ACHN (cell line): ENCODE results near the gene MAPKAPK5.
"Not testable (repeated sequence)": the region's sequence is repeated elsewhere in the genome, so short reads cannot be mapped to it uniquely, and the experiment has no call there.

ENCODE experiments used
- DNase-seq: peaks from one replicate; pipeline ENCODE4 v3.0.0-alpha.2; 2015
- in situ Hi-C: cut with HindIII; loops from 2 replicates; pipeline ENCODE4 v1.10.0; 2017; ENCODE audit warnings: low sequenced_read_pairs, low pct_ligation_motif_present, low pct_unique_long_range_greater_than_20kb

MAPKAPK5 gene, protein sequence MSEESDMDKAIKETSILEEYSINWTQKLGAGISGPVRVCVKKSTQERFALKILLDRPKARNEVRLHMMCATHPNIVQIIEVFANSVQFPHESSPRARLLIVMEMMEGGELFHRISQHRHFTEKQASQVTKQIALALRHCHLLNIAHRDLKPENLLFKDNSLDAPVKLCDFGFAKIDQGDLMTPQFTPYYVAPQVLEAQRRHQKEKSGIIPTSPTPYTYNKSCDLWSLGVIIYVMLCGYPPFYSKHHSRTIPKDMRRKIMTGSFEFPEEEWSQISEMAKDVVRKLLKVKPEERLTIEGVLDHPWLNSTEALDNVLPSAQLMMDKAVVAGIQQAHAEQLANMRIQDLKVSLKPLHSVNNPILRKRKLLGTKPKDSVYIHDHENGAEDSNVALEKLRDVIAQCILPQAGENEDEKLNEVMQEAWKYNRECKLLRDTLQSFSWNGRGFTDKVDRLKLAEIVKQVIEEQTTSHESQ

DNA sequence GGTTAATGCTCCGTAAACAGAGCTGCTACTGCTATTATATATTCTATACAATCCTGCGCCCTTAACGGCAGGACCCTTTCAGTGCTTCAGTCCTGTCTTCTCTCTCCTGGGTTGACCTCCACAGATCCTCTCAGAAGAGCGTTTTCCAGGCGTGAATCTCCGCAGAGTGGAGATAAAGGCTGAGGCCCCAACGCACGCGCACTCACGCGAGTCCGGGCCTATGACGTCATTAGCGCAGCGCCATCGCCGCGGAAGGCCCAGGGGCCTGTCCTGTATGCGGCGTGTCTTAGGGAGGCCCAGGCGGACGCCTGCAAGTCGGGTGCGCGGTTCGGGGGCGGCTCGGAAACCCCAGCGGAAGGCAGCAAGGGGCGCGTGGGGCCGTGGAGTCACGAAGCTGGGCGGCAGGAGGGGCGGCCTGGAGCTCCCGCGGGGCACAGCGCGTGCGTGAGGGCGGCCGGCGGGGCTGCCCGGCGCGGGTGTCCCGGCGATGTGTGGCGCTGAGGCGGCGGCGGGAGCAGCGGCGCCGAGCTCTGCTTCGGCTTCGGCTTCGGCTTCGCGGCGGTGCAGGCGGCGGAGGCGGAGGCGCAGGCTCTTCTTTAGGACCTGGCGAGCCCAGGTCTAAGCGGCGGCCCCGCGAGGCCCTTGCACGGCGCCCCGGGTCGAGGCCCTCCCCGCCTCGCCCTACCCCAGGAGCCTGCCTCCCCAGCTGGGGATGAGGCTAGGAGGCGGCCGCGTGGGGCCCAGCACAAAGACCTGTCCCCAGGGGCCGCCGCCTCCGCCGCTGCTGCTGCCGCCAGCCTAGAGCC lies at the start of gene MAPKAPK5:
MAPKAPK5 (plus strand) TSS at position 479 of the 806 bp plus-strand sequence. CDS start 506 bp downstream, outside the sequence.
- peak; percentile 99 for DNase-seq
- in situ Hi-C loops, result no loop called here

DNA sequence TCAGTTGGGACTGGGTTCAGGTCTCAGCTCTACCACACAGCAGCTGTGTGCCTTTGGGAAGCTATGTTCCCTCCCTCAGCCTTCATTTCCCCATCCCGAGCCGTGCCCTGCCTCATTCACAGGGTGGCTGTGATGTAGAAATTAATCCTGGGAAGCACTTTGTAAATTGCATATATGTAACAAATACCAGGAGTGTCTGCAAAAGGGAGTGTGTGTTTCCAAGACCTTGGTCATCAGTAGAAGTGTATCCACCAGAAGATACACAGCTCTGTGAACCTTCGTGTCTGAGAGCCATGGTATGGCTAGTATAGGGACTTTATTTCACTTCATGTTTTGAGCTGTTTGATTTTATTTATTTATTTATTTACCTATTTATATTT lies 49.2 kb upstream of the MAPKAPK5 start:
- in situ Hi-C loops, result no loop called here
- DNase-seq, result no peak

DNA sequence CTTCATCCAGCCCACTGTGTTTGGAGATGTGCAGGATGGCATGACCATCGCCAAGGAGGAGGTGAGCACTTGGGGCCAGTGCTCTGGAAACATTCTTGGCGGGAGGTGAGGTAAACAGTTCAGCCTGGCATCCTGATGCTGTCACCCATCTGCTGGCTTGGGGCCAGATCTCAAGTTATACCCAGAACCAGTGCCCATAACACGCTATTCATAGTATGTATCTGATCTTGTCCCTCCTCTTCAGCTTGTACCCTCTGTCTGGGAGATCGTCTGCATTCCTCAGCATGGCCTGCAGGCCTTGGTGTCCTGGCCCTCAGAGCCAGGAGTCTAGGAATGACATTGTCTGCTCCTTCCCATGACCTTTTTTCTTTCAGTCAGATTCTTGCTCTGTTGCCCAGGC lies 43.8 kb upstream of the MAPKAPK5 start:
- DNase-seq, result no peak
- in situ Hi-C loops, result no loop called here

DNA sequence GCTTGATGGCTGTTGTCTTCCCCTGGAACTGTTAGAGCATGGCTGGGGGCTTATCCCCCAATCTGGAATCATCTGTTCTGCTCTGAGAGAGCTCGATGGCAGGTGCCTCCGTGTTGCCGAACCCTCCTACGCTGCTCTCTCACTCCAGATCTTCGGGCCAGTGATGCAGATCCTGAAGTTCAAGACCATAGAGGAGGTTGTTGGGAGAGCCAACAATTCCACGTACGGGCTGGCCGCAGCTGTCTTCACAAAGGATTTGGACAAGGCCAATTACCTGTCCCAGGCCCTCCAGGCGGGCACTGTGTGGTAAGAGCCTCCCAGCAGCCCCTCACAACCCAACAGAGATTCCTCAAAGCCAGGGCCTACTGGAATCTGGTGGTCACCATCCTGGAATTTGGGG lies 42.3 kb upstream of the MAPKAPK5 start:
- in situ Hi-C loops, result no loop called here
- no peak for DNase-seq

DNA sequence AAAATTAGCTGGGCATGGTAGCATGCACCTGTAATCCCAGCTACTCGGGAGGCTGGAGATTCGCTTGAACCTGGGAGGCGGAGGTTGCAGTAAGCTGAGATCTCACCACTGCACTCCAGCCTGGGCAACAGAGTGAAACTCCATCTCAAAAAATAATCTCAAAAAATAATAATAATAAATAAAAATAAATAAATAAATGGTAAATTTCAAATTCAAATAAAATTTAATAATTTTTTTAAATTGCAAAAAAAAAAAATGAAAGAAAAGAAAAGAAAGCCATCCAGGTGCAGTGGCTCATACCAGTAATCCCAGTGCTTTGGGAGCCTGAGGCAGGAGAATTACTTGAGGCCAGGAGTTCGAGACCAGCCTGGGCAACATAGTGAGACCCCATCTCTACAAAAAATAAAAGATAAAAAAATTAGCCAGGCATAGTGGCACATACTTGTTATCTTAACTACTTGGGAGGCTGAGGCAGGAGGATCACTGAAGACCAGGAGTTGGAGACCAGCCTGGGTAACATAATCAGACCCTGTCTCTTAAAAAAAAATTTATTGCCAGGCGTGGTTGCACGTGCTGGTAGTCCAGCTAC lies 38.9 kb upstream of the MAPKAPK5 start:
- in situ Hi-C loops, result no loop called here
- no peak for DNase-seq

DNA sequence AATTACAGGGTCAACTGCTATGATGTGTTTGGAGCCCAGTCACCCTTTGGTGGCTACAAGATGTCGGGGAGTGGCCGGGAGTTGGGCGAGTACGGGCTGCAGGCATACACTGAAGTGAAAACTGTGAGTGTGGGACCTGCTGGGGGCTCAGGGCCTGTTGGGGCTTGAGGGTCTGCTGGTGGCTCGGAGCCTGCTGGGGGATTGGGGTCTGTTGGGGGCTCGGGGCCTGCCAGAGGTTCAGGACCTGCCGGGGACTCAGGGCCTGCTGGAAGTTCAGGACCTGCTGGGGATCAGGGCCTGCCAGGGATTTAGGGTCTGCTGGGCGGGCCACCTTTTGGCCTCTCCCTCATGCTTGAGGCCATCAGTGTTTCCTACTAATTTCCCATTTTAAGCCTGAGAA lies 38.2 kb upstream of the MAPKAPK5 start:
- in situ Hi-C loops, result no loop called here

DNA sequence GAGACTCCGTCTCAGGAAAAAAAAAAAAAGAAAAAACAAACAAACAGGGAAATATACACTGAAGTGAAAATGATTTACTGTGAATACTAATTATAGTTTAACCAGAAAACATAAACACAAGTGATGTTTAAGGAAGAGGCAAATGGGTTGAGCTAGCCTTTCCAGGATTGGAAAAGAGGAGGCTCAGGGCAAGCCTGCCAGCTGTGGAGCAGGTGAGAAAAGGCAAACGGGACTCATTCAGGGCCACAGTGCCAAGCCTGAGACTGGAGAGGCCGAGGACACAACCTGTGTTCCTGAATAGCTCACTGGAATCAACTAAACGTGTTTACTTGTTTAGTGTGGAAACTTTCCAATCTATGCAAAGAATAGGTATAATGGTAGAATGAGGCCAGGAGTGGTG lies 35.7 kb upstream of the MAPKAPK5 start:
- DNase-seq, result no peak
- in situ Hi-C loops, result no loop called here

More for the DNA sequence above, 38.2 kb upstream of the MAPKAPK5 start:
- DNase-seq, result no peak

DNA sequence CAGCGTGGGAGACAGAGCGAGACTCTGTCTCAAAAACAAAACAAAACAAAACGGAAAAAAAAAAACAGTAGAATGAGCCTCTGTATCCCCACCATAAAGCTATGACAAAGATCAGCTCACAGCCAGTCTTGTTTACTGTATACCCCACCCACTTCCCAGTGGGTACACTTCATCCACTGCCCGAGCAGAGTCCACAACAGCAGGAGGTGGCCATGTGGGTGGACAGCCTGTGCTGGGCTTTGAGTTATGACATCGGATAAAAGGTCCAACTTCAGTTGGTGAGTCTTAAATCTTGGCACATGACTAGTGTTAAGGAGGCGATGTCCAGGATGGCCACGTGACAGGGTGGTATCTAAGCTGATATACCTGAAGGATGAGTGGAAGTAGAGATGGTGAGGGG lies 34.8 kb upstream of the MAPKAPK5 start:
- DNase-seq, result no peak
- in situ Hi-C loops, result no loop called here

DNA sequence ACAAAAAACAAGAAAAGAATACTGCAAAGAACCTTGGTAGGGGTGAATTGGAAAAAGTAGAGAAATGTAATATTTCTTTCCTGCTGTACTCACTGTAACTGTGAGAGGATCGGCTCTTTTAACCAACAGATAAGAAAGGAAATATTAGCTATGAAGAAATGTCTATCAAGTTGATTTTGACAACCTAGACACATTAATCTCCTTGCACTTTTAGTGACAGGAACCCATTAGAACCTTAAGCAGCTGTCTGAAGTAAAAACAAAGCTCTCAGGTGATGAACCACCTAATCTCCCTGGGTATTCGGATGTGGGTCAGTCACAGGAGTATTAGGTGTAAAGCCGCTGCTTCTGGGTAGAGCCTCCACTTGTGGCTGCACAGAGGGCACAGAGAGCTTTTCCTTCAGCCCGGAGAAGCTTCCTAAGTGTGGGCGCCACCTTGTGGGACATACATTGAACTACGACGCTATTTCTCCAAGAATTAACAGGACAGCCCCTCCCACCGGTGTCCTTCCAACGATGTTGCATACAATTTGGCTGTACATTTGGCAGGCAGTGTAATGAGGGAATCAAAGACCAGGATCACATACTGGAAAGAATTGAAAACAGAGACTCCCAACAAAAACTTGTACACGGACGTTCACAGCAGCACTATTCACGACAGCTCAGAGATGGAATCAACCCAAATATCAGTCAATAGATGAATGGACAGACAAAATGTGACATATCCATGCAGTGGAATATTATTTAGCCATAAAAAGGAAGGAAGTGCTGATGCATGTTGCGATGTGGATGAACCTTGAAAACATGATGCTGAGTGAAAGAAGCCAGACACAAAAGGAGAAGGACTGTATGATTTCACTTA lies 28.9 kb upstream of the MAPKAPK5 start:
- peak; percentile 91 for DNase-seq
- in situ Hi-C loops, result no loop called here

DNA sequence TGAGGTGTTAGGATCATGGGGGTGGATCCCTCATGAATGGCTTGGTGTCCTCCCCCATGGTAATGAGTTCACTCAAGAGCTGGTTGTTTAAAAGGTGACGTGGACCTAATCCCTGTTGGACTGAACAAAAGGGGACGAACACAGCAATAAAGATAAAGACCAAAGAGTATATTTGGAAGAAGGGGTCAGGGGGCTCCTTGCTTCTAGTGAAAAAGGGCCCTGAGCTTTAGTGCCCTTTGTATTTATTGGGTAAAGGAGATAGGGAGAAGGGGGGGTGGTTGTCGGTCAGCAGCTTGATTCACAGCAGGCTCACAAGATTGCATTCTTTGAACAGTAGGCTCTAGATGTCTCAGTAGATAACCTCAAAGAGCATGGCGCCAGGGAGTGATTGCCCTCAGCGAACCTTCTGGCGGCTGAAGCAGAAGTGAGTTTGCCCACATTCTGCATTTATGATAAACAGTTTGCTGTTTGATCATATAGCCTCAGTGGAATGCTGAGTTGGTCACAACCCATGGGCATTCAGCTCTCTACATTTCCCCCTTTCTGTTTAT lies 25.9 kb upstream of the MAPKAPK5 start:
- no peak for DNase-seq
- in situ Hi-C loops, result no loop called here

DNA sequence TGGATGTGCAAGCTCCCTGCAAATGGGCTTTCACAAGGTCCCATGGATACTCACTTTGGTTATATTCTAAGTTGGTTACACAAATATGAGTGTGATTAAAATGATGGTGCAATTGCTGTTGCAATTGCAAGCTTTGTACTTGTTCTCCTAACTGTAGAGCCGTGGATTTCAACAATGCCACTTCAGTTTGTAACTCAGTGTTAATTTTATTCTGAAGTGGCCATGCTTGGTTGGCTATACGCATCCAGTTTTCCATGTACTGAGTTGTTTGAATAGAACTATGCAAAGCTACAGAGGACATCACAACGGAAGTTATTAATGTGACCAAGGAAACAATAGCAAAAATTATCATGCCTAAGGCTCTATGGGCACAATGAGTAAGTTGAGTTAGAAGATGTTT lies 25.1 kb upstream of the MAPKAPK5 start:
- DNase-seq, in situ Hi-C loops: not testable (repeated sequence)

DNA sequence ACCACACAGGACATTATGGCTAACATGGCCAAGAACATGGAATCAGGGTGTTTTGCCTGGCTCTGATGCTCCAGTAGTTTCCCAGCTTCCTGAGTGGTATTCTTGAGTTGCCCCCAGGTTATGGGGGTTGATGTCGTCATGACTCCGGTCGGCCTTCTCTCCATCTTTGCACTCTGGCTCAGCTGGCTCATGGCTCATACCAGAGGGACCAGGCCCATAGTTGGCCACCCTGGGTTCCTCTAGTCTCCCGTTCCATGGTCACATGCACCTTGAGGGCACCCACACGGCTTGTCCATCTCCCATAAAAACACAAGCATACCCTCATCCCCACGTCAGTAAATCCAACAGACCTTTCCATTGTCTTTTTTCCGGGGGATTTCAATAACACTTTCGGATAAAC lies 23.7 kb upstream of the MAPKAPK5 start:
- no peak for DNase-seq
- in situ Hi-C loops, result no loop called here

DNA sequence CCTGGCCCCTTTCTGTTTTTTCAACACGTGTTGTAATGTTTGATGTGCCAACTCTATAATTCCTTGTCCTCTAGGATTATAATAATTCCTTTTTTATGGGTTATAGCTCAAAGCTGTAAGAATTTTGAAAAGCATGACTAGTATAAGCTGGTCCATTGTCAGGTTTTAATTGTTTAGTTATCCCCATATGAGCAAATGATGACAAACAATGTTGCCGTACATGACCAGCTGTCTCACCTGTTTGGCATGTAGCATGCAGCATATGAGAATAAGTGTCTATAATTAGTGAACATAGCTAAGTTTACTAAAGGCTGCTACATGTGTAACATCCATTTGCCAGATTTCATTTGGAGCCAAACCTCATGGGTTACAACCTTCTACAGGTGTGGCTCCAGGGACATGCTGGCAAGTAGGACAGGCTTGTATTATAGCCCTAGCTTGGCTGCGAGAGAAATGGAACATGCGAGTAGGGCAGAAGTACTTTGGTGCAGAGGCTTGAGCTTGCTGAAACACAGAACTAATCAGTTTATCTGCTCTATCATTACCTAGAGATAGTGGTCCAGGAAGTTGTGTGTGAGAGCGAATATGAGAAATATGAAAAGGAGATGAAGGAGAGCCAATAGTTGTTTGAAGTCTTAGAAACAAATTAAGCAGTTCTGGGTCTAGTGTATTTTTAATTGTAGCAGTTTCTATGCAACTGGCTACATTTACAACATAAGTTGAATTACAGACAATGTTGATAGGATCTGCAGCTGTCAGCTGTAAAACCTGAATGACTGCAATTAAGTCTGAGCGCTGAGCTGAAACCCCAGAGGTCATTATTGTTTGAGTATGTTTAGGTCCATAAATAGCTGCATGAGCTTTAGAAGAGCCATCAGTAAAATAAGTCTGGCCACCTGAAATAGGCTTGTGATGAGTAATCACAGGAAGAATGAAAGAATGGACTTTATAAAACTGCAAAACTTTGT lies 22.6 kb upstream of the MAPKAPK5 start:
- no peak for DNase-seq

DNA sequence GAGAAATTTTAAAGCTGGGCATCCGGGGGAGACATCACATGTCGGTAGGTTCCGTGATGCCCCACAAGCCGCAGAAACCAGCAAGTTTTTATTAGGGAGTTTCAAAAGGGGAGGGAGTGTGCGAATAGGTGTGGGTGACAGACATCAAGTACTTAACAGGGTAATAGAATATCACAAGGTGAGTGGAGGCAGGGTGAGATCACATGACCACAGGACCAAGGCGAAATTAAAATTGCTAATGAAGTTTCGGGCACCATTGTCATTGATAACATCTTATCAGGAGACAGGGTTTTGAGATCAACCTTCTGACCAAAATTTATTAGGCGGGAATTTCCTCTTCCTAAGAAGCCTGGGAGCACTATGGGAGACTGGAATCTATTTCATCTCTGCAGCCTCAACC lies 21.2 kb upstream of the MAPKAPK5 start:
- in situ Hi-C loops, result not testable (repeated sequence)

More for the DNA sequence above, 22.6 kb upstream of the MAPKAPK5 start:
- in situ Hi-C loops, result no loop called here

DNA sequence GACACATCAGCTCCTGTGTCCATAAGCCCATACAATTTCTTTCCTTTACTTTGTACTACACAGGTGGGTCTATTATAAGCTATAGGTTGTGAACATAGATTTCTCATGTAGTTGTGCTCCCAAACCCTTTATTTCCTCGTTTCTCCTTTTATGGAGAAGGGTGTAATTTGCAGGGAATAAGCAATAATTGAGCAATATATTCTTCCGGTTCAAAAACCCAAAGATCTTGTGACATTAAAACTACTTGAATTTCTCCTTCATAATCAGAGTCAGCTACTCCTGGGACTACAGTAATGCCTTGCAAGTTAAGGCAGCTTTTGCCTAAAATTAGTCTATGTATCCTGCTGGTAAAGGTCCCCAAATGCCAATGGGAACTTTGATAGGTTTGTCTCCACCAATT lies 19.1 kb upstream of the MAPKAPK5 start:
- in situ Hi-C loops, result no loop called here
- DNase-seq, result no peak

More for the DNA sequence above, 21.2 kb upstream of the MAPKAPK5 start:
- not testable (repeated sequence) for DNase-seq

DNA sequence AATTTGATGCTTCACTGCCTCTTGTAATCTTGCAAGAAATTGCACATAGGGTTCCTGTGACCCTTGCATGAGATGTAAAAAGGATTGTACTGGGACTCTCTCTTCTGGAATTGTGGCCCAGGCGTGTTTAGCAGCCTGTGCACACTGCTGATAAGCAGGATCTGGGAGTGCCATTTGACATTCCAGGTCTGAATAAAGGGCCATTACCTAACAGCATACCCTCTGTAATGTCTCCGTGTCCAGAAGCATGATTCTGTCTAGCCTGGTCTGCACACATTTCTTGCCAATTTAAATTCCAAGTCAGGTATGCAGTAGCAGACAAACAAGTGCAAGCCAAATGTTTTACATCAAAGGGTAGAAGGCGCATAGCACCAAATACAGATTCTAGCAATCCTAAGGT lies 18.1 kb upstream of the MAPKAPK5 start:
- in situ Hi-C loops, result no loop called here

DNA sequence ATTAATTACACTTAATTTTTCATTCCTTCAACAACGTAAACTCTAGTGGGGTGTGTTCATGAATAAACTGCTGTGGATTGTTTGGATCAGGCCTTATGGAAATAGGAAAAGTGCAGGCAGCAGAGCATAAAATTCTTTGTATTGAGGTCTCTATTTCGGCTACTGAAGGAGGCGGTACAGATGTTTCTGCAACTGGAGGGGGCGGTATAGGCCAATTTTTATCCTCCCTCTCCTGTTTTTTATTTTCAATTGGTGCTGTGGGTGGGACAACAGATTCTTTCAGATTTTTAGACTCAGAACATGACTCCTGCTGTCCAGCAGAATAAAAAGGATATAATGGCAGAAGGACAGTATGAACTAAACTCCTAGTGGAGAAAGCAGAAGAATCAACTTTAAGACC lies 17.7 kb upstream of the MAPKAPK5 start:
- peak; percentile 28 for DNase-seq
- in situ Hi-C loops, result not testable (repeated sequence)

More for the DNA sequence above, 18.1 kb upstream of the MAPKAPK5 start:
- DNase-seq, result peak; percentile 25
